K562 (cell line): Measurements from ENCODE around the gene LMAN2. TPM values are rescaled to one million over a fixed set of nuclear protein-coding genes. Genes with fewer than 3 reads are reported as not detected.

Experiments
- ATAC-seq: fragments of 200-7000 bp; cut with Tn5 transposase; 3 replicates; pipeline ENCODE4 v1.9.1; 2020; ENCODE audit warnings: moderate library complexity
- BruUV-seq: library from RNA; stranded (reverse); fragments of 400-500 nt; replicated peaks from 2 replicates; lab custom pipeline; 2021; lab: Mats Ljungman, UMichigan
- CTCF ChIA-PET: fragments of 300-600 bp; formaldehyde crosslinking; extraction: SDS; loops from one replicate; lab custom pipeline; 2021; ENCODE audit warnings: low intra/inter-chr PET ratio; lab: Yijun Ruan, JAX
- POLR2A ChIA-PET: fragments of 300-600, 350-650 bp; sonication (Branson Sonifier 250); formaldehyde crosslinking; extraction: SDS; loops from one replicate; lab custom pipeline; 2021; ENCODE audit warnings: antibody characterized with exemption, inconsistent platforms; lab: Yijun Ruan, JAX
- DNase-seq, 4 experiments: peaks; one replicate each; pipeline versions ENCODE4 v3.0.0 to v3.0.0-alpha.2; 2011 to 2018; ENCODE audit warnings: low spot score in 3 of 4, mixed read lengths in 3 of 4; ENCODE audit errors: extremely low read depth in 1 of 4
- FAIRE-seq: peaks from 2 replicates; lab custom pipeline; 2011; peaks lifted over from hg19 to GRCh38; lab: Jason Lieb, UNC
- H2AFZ ChIP-seq: 2 replicates; pipeline ENCODE4 v1.6.0; 2011; ENCODE audit warnings: low read depth, low read length, control low read depth, inconsistent platforms
- H3K27ac ChIP-seq: fragments of 200-600 bp; 3 replicates; pipeline ENCODE4 v1.8.0; 2011; ENCODE audit warnings: low read depth, mild to moderate bottlenecking, control low read depth, inconsistent platforms, low read length, moderate library complexity, mixed read lengths; ENCODE audit errors: extremely low read depth
- H3K27me3 ChIP-seq, 2 experiments: fragments of 300-600 bp in 1 of 2; 2 replicates in 1 of 2; 3 replicates in 1 of 2; pipeline versions ENCODE4 v1.6.0 to v1.8.0; 2011; ENCODE audit warnings: inconsistent platforms in 2 of 2, low read length in 2 of 2, mild to moderate bottlenecking in 1 of 2, mixed read lengths in 1 of 2, moderate library complexity in 1 of 2; ENCODE audit not compliant: control insufficient read depth in 2 of 2, insufficient read depth in 2 of 2
- H3K36me3 ChIP-seq: fragments of 300-600 bp; 3 replicates; pipeline ENCODE4 v1.8.0; 2011; ENCODE audit warnings: mild to moderate bottlenecking, low read length, inconsistent platforms; ENCODE audit not compliant: control insufficient read depth, insufficient read depth
- H3K4me1 ChIP-seq, 2 experiments: fragments of 200-600 bp in 1 of 2; replicated peaks in 1 of 2; 2 replicates in 1 of 2; 3 replicates in 1 of 2; pipeline versions ENCODE4 v1.5.1 to v1.8.0; 2011; ENCODE audit warnings: inconsistent platforms in 2 of 2, low read length in 2 of 2, mild to moderate bottlenecking in 1 of 2, mixed read lengths in 1 of 2, moderate library complexity in 1 of 2; ENCODE audit not compliant: control insufficient read depth in 2 of 2, insufficient read depth in 2 of 2
- H3K4me2 ChIP-seq: 2 replicates; pipeline ENCODE4 v1.6.1; 2011; ENCODE audit warnings: low read length, control low read depth, inconsistent platforms, mixed read lengths; ENCODE audit not compliant: insufficient read depth
- H3K4me3 ChIP-seq: fragments of 200-600 bp; sonication (generic), shearing (Covaris generic); 2 replicates; pipeline ENCODE4 v1.5.1; 2016; ENCODE audit warnings: control low read depth, inconsistent platforms
- H3K79me2 ChIP-seq: fragments of 200-600 bp; 3 replicates; pipeline ENCODE4 v1.8.0; 2011; ENCODE audit warnings: low read length, inconsistent platforms; ENCODE audit not compliant: control insufficient read depth, insufficient read depth
- H3K9ac ChIP-seq, 2 experiments: 2 replicates each; pipeline versions ENCODE4 v1.6.0 to v1.6.1; 2011; ENCODE audit warnings: low read depth in 2 of 2, low read length in 2 of 2, control low read depth in 1 of 2, inconsistent platforms in 1 of 2, mild to moderate bottlenecking in 1 of 2, mixed read lengths in 1 of 2; ENCODE audit not compliant: insufficient read depth in 1 of 2
- H3K9me1 ChIP-seq: one replicate; pipeline ENCODE4 v1.6.0; 2011; ENCODE audit warnings: inconsistent platforms, mild to moderate bottlenecking, low read length, moderate library complexity; ENCODE audit not compliant: control insufficient read depth, insufficient read depth
- H3K9me3 ChIP-seq: replicated peaks from 2 replicates; pipeline ENCODE4 v1.5.1; 2011; ENCODE audit warnings: low read depth, low read length, inconsistent platforms; ENCODE audit not compliant: control insufficient read depth, insufficient read depth
- H4K20me1 ChIP-seq: replicated peaks from 2 replicates; pipeline ENCODE4 v1.6.1; 2011; ENCODE audit warnings: low read length, inconsistent platforms, mixed read lengths; ENCODE audit not compliant: control insufficient read depth, insufficient read depth
- HMG20B ChIP-seq: fragments of 250-450 bp; sonication (Bioruptor Pico); IDR thresholded peaks from 2 replicates; pipeline ENCODE4 v1.5.0; 2021; ENCODE audit warnings: mild to moderate bottlenecking
- NFIC ChIP-seq: fragments of 450-650 bp; IDR thresholded peaks from 2 replicates; pipeline ENCODE4 v1.6.1; 2017; ENCODE audit warnings: mild to moderate bottlenecking, inconsistent platforms
- RBM25 ChIP-seq: fragments of 200-400 bp; formaldehyde crosslinking; IDR thresholded peaks from 2 replicates; pipeline ENCODE4 v1.6.1; 2018; ENCODE audit warnings: low read length, low read depth, moderate library complexity; ENCODE audit not compliant: severe bottlenecking
- RCOR1 ChIP-seq, 2 experiments: IDR thresholded peaks; 2 replicates each; pipeline ENCODE4 v1.6.1; 2012; ENCODE audit warnings: low read depth in 2 of 2, low read length in 2 of 2, borderline replicate concordance in 1 of 2, improper control_type of control experiment in 1 of 2
- ZNF121 ChIP-seq: sonication (generic); formaldehyde crosslinking; conservative IDR thresholded peaks from 2 replicates; pipeline ENCODE4 v1.8.0; 2022; ENCODE audit warnings: missing genetic modification reagents
- ZSCAN29 ChIP-seq: fragments of 450-650 bp; IDR thresholded peaks from 2 replicates; pipeline ENCODE4 v1.6.1; 2017
- WGBS: fragments of 100-300 bp; shearing (Covaris generic); methylation state at CpG from one replicate; pipeline ENCODE4 v1.1.6; 2016; ENCODE audit warnings: low coverage, mixed read lengths; ENCODE audit not compliant: insufficient coverage; ENCODE audit errors: missing lambda C conversion rate; 5-methylcytosine and 5-hydroxymethylcytosine counted together
- in situ Hi-C: fragments of 300-500 bp; cut with MboI; formaldehyde crosslinking; loops from 4 replicates; pipeline ENCODE4 v1.15.0; 2018; ENCODE audit warnings: inconsistent platforms, mixed read lengths
- intact Hi-C: fragments of 100-400 bp; cut with micrococcal nuclease; formaldehyde crosslinking; loops from 2 replicates; pipeline ENCODE4 v1.14.2; 2022
- polyA plus RNA-seq, 8 experiments: library from polyadenylated mRNA; depleted of rRNA in 4 of 8; stranded (reverse) in 5 of 8; unstranded in 3 of 8; fragments of >200 nt; fragmentation: Nextera tagmentation in 2 of 8; fragmentation: Illumina TruSeq in 1 of 8; extraction: Ambion mirVana in 2 of 8; extraction: Trizol in 1 of 8; gene quantifications; 2 replicates each; pipeline versions ENCODE4 v1.2.1 to v1.2.3, GENCODE V29; 2011 to 2014; ENCODE audit warnings: inconsistent platforms in 1 of 8, missing spikeins in 1 of 8
- total RNA-seq, 7 experiments: library from RNA; depleted of rRNA in 6 of 7; stranded (reverse); fragments of >200 nt in 6 of 7; fragmentation: Illumina TruSeq in 2 of 7; extraction: Trizol in 2 of 7; gene quantifications; 2 replicates each; pipeline versions ENCODE4 v1.2.1 to v1.2.3, GENCODE V29; 2011 to 2021; ENCODE audit warnings: low replicate concordance in 1 of 7
- TF ChIP-seq, protein P1 (sequence below): sonication (generic); formaldehyde crosslinking; IDR thresholded peaks from 2 replicates; pipeline ENCODE4 v1.8.0; 2022; ENCODE audit warnings: mild to moderate bottlenecking, missing genetic modification reagents

LMAN2 gene
- total and polyA plus RNA-seq, 9 of the 15 experiments (the other 6 are each of a cell fraction or from before 2014, with no cell fraction given) = 2.7 to 254 (median 136) TPM

- no peak for TF ChIP-seq ZSCAN29
- no peak for TF ChIP-seq NFIC
- no peak for TF ChIP-seq HMG20B (CRISPR knock-in tag)
- no peak for TF ChIP-seq RCOR1 (IDR thresholded peaks at IDR 0.05; ENCODE audit: borderline replicate concordance in 1 of 2, low read depth in 2 of 2, low read length in 2 of 2)
Observed at GRCh38 chr5:177349362-177349647, 2.2 kb downstream of the LMAN2 start (continued).

DNA sequence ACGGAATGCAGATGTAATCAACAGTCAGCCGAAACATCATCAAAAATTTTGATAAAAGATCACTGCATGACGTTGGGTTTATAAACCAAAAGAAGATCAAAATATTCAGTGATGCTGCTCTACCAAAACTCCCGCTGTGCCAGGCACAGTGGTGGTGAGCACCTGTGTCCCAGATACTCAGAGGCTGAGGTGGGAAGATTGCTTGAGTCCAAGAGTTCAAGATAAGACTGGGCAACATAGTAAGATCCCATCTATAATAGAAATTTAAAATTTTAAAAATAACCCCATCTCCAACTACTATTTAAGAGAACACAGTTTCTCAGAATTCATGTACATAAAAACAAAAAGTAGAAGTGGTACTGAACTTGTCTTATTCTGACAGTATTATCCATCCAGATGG is 3.8 kb downstream of the LMAN2 start:
- Histone ChIP-seq H4K20me1 (no peaks in the 10 kb centered on the region), H3K4me2 (no peak overlapping the region), H3K9ac (no peak overlapping the region), H3K9me1 (no peaks in the 10 kb centered on the region), H2AFZ (no peak overlapping the region), H3K27me3 (no peaks in the 10 kb centered on the region), H3K9me3 (no peaks in the 10 kb centered on the region), H3K4me3 (no peak overlapping the region), H3K36me3 (peaks cover 54% of the 10 kb centered on the region)
- CTCF ChIA-PET = interaction anchor here (0.6 kb wide), 1 partner anchor 43 kb away, joined by 3 read pairs; no protein-coding TSS in a partner anchor
- WGBS = 81% methylated on average over 4 of the region's 4 CpGs
- no TSS peak for BruUV-seq
- ATAC-seq (no peak), FAIRE-seq (no peak), DNase-seq (no peak)
- intact Hi-C loops = no loop called here
- TF ChIP-seq ZNF121 (CRISPR knock-in tag) (peak; percentile 74), RBM25 (peak; percentile 46)
- TF ChIP-seq, protein P1, sequence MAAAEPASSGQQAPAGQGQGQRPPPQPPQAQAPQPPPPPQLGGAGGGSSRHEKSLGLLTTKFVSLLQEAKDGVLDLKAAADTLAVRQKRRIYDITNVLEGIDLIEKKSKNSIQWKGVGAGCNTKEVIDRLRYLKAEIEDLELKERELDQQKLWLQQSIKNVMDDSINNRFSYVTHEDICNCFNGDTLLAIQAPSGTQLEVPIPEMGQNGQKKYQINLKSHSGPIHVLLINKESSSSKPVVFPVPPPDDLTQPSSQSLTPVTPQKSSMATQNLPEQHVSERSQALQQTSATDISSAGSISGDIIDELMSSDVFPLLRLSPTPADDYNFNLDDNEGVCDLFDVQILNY (CRISPR knock-in tag) = no peak
- TF ChIP-seq, all 486 proteins: peak for 2
- Histone ChIP-seq H3K79me2 (peaks cover 74% of the 10 kb centered on the region), H3K27ac (no peak overlapping the region), H3K4me1 (peaks cover 17 to 24% of the 10 kb centered on the region in 2 experiments; a peak in 4 of 5 replicates)
- POLR2A ChIA-PET = no interaction called here
- in situ Hi-C loops = no loop called here
